SJSA1 (cell line): ENCODE data around the gene BUB1. TPM values are rescaled to one million over a fixed set of nuclear protein-coding genes. Genes with fewer than 3 reads are reported as not detected.
A peak's percentile ranks its signal among the peaks of the same experiment; 100 is the strongest.

ENCODE experiments used
- DNase-seq, 2 experiments: peaks; one replicate each; pipeline ENCODE4 v3.0.0-alpha.2; 2015 to 2020; ENCODE audit warnings: low spot score in 2 of 2, low read depth in 1 of 2
- H3K27ac ChIP-seq: fragments of 250-450 bp; sonication (Bioruptor Pico); 2 replicates; pipeline ENCODE4 v1.5.1; 2020; ENCODE audit warnings: mild to moderate bottlenecking, moderate library complexity
- H3K27me3 ChIP-seq: fragments of 250-450 bp; sonication (Bioruptor Pico); replicated peaks from 2 replicates; pipeline ENCODE4 v1.5.1; 2020; ENCODE audit warnings: mild to moderate bottlenecking, moderate library complexity
- H3K36me3 ChIP-seq: fragments of 250-450 bp; sonication (Bioruptor Pico); 2 replicates; pipeline ENCODE4 v1.5.1; 2020; ENCODE audit warnings: mild to moderate bottlenecking
- H3K4me1 ChIP-seq: fragments of 250-450 bp; sonication (Bioruptor Pico); replicated peaks from 2 replicates; pipeline ENCODE4 v1.6.1; 2021; ENCODE audit warnings: mild to moderate bottlenecking
- H3K4me3 ChIP-seq: fragments of 250-450 bp; sonication (Bioruptor Pico); 2 replicates; pipeline ENCODE4 v1.5.1; 2020; ENCODE audit warnings: mild to moderate bottlenecking
- H3K9me3 ChIP-seq: fragments of 250-450 bp; sonication (Bioruptor Pico); replicated peaks from 2 replicates; pipeline ENCODE4 v1.5.1; 2020; ENCODE audit warnings: mild to moderate bottlenecking
- total RNA-seq: library from RNA; depleted of rRNA; stranded (reverse); fragments of >200 nt; shearing (Covaris generic); gene quantifications from 2 replicates; pipeline ENCODE4 v1.2.3, GENCODE V29; 2014; rRNA removed

The BUB1 gene
- total RNA-seq, result 52.8 and 109 TPM in 2 replicates

DNA sequence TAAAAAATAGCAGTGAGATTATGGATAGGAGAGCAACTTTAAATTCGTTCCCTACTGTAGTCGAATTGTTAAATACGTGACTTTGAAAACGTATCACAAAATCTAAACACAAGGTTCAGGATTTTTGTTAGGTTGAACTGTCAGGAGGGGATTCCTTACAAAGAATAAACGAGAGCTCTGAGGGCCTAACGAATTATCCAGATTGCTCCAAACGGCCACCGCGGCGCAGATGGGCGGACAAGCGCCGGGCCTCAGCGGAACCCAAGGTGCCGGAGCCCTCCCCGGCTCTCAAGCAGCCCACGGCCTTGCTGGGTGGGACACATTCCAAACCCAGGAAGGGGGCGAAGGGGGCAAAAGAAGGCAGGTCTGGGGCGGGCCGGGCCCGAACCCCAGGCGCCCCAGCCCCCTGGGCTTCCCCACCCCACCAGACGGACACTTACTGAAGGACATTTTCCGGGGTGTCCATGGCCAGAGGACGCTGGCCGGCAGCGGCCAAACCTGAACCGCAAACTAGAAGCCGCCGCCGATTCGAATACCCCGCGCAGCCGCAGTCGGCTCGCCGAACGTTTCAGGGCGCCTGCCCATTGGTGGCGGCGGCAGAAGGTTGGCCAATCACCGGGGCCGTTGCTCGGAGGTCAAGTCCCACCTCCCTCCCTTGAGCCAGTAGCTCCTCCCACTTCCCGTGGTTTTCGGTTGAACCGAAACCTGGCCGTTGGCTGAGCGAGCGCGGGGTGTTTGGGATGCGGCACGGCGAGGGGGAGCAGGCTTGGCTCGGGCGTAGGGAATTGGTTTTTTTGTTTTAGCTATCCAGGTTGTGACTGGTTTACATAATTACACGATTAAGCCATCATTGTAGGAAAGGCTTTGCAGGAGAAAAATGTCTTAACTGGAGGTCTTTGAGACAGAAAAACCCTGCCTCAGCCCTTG is at the start of gene BUB1:
Gene BUB1, minus strand, starts transcription at position 534 of the 927 bp plus-strand sequence. Its CDS starts 68 bp downstream, at position 466.
- Histone ChIP-seq H3K9me3 (no peaks in the 10 kb centered on the region), H3K27ac (peak within 1 kb of the TSS; percentile 91), H3K4me3 (peak within 1 kb of the TSS; percentile 56), H3K27me3 (no peaks in the 10 kb centered on the region), H3K36me3 (peaks cover 28% of the 10 kb centered on the region), H3K4me1 (peaks cover 27% of the 10 kb centered on the region)
- peak; percentile 94 to 99 for DNase-seq

- Histone ChIP-seq H3K4me1 (no peaks in the 10 kb centered on the region), H3K27me3 (peaks cover 49% of the 10 kb centered on the region), H3K4me3 (no peak overlapping the region), H3K36me3 (no peaks in the 10 kb centered on the region), H3K27ac (no peak overlapping the region), H3K9me3 (no peaks in the 10 kb centered on the region; the same call in none of the 2 replicates)
- no peak for DNase-seq
These were observed 48.4 kb upstream of the BUB1 start for GRCh38 chr2:110726285-110726684.

DNA sequence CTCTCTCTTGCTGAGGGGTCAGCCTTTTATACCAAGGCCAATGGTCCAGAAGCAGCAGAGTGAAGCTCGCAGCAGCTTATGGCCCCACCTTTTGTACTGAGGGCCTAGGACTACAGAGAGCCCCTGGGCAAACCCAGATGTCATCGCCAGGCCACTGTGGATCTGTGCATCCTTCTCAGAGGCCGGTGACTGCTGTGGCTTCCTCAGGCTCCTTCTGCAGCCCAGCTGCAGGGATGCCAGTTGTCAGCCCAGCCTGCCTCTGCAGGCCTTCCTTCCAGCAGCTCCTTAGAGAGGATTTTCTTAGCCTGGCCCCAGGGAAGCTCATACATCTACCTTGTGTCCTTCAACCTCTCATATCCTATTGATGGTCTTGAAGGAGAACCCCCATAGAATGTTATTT is 48.0 kb upstream of the BUB1 start:
- no peak for DNase-seq
- peaks cover 47% of the 10 kb centered on the region for H3K27me3 ChIP-seq
- no peaks in the 10 kb centered on the region for H3K4me1 ChIP-seq
- no peak overlapping the region for H3K4me3 ChIP-seq
- no peak overlapping the region for H3K27ac ChIP-seq
- no peaks in the 10 kb centered on the region; the same call in none of the 2 replicates for H3K9me3 ChIP-seq
- no peaks in the 10 kb centered on the region for H3K36me3 ChIP-seq

DNA sequence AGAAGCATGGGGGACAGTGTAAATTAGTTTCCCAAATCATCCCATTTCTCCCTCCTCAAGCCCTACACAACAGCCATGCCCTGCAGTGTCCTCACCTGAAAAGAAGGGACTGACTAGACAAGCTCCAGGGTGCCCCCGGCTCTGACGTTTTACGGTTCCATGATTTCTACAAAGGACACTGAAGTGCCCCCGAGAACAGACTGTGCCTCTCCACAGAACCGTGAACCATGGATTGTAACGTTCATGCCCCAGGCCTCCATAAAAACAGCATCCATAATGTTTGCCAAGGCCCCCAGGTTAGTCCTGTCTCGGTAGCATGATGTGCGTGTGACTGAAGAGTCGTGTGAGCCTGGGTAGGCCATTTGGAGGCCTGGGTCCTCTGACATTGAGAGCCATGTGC is 47.5 kb upstream of the BUB1 start:
- Histone ChIP-seq H3K27ac (no peak overlapping the region), H3K27me3 (peaks cover 42% of the 10 kb centered on the region)

DNA sequence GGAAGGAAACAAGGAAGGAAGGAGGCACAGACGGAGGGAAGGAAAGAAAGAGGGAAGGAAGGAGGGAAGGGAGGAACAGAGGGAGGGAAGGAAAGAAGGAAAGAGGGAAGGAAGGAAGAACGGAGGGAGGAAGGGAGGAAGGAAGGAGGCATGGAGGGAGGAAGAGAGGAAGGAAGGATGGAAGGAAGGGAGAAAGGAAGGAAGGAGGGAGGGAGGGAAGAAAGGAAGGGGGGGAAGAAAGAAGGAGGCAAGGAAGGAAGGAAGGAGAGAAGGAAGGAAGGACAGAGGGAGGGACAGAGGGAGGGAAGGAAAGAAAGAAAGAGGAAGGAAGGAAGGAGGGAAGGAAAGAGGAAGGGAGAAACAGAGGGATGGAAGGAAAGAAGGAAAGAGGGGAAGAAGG is 47.0 kb upstream of the BUB1 start:
- peaks cover 36% of the 10 kb centered on the region for H3K27me3 ChIP-seq
- no peak for DNase-seq
- no peaks in the 10 kb centered on the region for H3K36me3 ChIP-seq
- no peaks in the 10 kb centered on the region for H3K4me1 ChIP-seq
- H3K4me3 ChIP-seq, result no peak overlapping the region
- H3K27ac ChIP-seq, result no peak overlapping the region
- no peaks in the 10 kb centered on the region; the same call in none of the 2 replicates for H3K9me3 ChIP-seq

More for the DNA sequence above, 47.5 kb upstream of the BUB1 start:
- Histone ChIP-seq H3K4me1 (no peaks in the 10 kb centered on the region), H3K4me3 (no peak overlapping the region), H3K36me3 (no peaks in the 10 kb centered on the region), H3K9me3 (no peaks in the 10 kb centered on the region; the same call in none of the 2 replicates)
- DNase-seq, result no peak

- H3K27me3 ChIP-seq, result peaks cover 47% of the 10 kb centered on the region
These were observed 42.7 kb upstream of the BUB1 start for GRCh38 chr2:110720547-110720946.

DNA sequence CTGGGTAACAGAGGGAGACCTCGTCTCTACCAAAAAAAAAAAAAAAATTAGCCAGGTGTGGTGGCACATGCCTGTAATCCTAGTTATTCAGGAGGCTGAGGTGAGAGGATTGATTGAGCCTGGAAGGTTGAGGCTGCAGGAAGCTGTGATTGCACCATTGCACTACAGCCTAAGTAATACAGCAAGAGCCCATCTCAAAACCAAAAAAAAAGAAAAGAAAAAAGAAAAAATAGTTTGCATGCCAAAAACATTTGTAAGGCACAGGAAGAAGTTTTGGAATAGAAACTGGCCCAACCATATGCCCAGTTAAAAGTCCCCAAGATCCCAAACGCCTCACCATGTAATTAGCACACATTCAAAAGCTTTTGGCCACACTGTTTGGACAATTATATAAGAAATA is 41.1 kb upstream of the BUB1 start:
- Histone ChIP-seq H3K36me3 (no peaks in the 10 kb centered on the region), H3K9me3 (no peaks in the 10 kb centered on the region), H3K4me3 (no peak overlapping the region), H3K4me1 (no peaks in the 10 kb centered on the region), H3K27ac (no peak overlapping the region), H3K27me3 (peaks cover 55% of the 10 kb centered on the region)
- no peak for DNase-seq

More at GRCh38 chr2:110720547-110720946, 42.7 kb upstream of the BUB1 start:
- no peak for DNase-seq
- no peak overlapping the region for H3K27ac ChIP-seq
- H3K9me3 ChIP-seq, result no peaks in the 10 kb centered on the region
- no peaks in the 10 kb centered on the region for H3K4me1 ChIP-seq
- no peaks in the 10 kb centered on the region for H3K36me3 ChIP-seq
- H3K4me3 ChIP-seq, result no peak overlapping the region

DNA sequence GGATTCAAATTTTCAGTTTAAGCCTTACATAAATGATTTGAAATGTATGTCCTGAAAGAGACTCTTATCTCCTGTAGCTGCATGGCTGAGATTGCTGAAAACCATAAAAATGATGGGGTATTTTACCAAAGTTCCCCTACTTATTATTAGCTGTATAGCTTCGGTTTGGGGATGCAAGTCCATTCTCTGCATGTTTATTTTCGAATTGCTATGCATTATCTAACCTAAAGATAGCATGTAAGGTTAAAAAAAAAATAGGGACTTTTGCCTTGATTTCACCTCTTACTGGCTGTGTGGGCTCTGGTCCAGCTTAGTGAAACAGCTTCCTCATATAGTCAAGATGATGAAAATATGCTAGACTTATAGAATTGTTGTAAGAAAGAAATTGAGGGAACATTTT is 40.5 kb upstream of the BUB1 start:
- Histone ChIP-seq H3K9me3 (no peaks in the 10 kb centered on the region), H3K36me3 (no peaks in the 10 kb centered on the region), H3K4me1 (no peaks in the 10 kb centered on the region), H3K27me3 (peaks cover 50% of the 10 kb centered on the region), H3K27ac (no peak overlapping the region), H3K4me3 (no peak overlapping the region)
- no peak for DNase-seq

DNA sequence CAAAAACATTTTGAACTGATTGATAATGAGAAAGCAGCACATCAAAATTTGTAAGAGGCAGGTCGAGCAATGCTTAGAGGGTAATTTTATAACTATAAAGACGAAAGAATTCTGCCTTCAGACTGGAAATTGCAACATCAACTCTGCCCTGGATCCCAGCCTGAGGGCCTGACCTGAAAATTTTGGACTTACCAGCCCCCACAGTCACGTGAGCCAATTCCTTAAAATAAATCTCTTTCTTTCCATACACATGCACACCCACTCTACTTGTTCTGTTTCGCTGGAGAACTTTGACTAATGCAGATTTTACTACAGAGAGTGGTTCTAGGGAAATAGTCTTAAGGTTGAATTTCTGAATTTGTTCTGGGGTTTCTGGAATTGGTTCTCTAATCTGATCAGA is 39.9 kb upstream of the BUB1 start:
- H3K36me3 ChIP-seq, result no peaks in the 10 kb centered on the region
- peaks cover 44% of the 10 kb centered on the region for H3K27me3 ChIP-seq
- no peak overlapping the region for H3K4me3 ChIP-seq
- H3K9me3 ChIP-seq, result no peaks in the 10 kb centered on the region
- no peaks in the 10 kb centered on the region for H3K4me1 ChIP-seq
- H3K27ac ChIP-seq, result no peak overlapping the region
- no peak for DNase-seq

GRCh38 chr2:110716959-110717645 is 39.2 kb upstream of the BUB1 start:
- no peaks in the 10 kb centered on the region for H3K4me1 ChIP-seq
- H3K27me3 ChIP-seq, result peaks cover 37% of the 10 kb centered on the region
- H3K4me3 ChIP-seq, result no peak overlapping the region
- DNase-seq, result no peak
- no peaks in the 10 kb centered on the region for H3K36me3 ChIP-seq
- H3K27ac ChIP-seq, result no peak overlapping the region
- no peaks in the 10 kb centered on the region for H3K9me3 ChIP-seq

DNA sequence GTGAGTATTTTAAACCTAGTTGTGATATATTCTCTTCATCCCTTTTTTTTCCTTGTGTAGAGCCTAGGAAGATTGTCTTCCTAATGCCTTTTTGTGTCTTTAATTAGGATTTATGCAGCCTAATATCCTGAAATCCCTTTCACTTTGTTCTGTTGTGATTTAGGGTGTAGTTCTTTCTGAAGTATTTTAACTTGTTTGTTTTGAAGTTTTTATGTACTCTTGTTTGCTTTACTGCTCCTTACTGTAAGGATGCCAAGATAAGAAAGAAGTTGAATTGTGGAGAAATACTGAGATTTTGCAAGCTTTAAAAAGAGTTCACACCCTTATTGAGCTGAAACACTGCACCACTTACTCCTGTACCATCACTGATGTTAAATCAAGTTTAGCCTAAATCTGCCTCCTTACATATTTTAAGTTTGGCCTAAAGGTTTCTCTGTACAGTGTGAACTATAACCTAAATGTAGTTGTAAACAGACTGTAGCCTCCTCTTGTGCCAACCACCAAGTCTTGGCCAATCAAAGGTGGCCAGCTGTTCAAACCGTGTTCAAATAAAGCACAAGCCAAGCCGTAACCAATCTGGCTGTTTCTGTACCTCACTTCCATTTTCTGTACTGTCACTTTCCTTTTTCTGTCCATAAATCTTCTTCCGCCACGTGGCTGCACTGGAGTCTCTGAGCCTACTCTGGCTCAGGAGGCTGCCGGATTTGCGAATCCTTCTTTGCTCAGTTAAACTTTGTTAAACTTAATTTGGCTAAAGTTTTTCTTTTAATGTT is 36.8 kb upstream of the BUB1 start:
- H3K27ac ChIP-seq, result no peak overlapping the region
- H3K27me3 ChIP-seq, result peaks cover 46% of the 10 kb centered on the region
- DNase-seq, result no peak
- H3K9me3 ChIP-seq, result no peaks in the 10 kb centered on the region
- no peak overlapping the region for H3K4me3 ChIP-seq
- no peaks in the 10 kb centered on the region for H3K4me1 ChIP-seq
- no peaks in the 10 kb centered on the region for H3K36me3 ChIP-seq

- peaks cover 53% of the 10 kb centered on the region for H3K27me3 ChIP-seq
- no peak for DNase-seq
- H3K27ac ChIP-seq, result no peak overlapping the region
- H3K4me1 ChIP-seq, result no peaks in the 10 kb centered on the region
- H3K4me3 ChIP-seq, result no peak overlapping the region
- H3K36me3 ChIP-seq, result no peaks in the 10 kb centered on the region
- H3K9me3 ChIP-seq, result no peaks in the 10 kb centered on the region
These were observed 35.9 kb upstream of the BUB1 start for GRCh38 chr2:110713513-110714362.

DNA sequence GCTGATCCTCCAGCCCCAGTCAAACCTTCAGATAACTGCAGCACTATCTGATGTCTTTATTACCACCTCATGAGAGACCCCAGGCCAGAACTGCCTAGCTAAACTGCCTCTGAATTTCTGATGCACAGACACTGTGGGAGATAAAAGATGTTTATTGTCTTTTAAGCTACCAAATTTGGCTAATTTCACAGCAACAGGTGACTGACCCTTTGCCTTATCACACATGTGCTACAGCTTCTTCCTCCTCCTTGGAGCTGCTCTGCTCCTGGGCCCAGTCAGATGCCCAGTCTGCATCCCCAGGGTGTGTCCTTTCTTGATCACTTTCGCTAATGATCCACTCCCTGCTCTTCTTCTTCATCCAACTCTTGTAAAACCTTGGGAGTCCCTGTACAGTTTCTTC is 34.9 kb upstream of the BUB1 start:
- H3K9me3 ChIP-seq, result no peaks in the 10 kb centered on the region
- H3K4me1 ChIP-seq, result no peaks in the 10 kb centered on the region
- no peak for DNase-seq
- peaks cover 54% of the 10 kb centered on the region for H3K27me3 ChIP-seq
- H3K4me3 ChIP-seq, result no peak overlapping the region
- H3K36me3 ChIP-seq, result no peaks in the 10 kb centered on the region
- H3K27ac ChIP-seq, result no peak overlapping the region
